GM12878 (cell line): ENCODE results near the gene RRAS.
"Not testable (repeated sequence)": the region's sequence is repeated elsewhere in the genome, so short reads cannot be mapped to it uniquely, and the experiment has no call there.

Source experiments
- CBFB ChIP-seq: IDR thresholded peaks from 2 replicates; pipeline ENCODE4 v1.6.1; 2016; ENCODE audit warnings: antibody characterized with exemption, low read depth
- CBX3 ChIP-seq: fragments of 200-600 bp; sonication (generic); IDR thresholded peaks from 2 replicates; pipeline ENCODE4 v1.6.1; 2016; ENCODE audit warnings: low read depth, borderline replicate concordance
- EP300 ChIP-seq, 2 experiments: fragments of 150-350 bp in 1 of 2; IDR thresholded peaks; 2 replicates each; pipeline ENCODE4 v1.6.1; 2011 to 2012; ENCODE audit warnings: low read depth in 2 of 2, low read length in 2 of 2, borderline replicate concordance in 1 of 2, improper control_type of control experiment in 1 of 2, inconsistent platforms in 1 of 2; ENCODE audit not compliant: control insufficient read depth in 1 of 2
- JUNB ChIP-seq: IDR thresholded peaks from 2 replicates; pipeline ENCODE4 v1.6.1; 2016; ENCODE audit warnings: antibody characterized with exemption, mild to moderate bottlenecking
- POLR2AphosphoS2 ChIP-seq: IDR thresholded peaks from 2 replicates; pipeline ENCODE4 v1.6.1; 2011; ENCODE audit warnings: low read depth, mild to moderate bottlenecking, low read length, improper control_type of control experiment, moderate library complexity
- POLR2AphosphoS5 ChIP-seq: IDR thresholded peaks from 2 replicates; pipeline ENCODE4 v1.6.1; 2011; ENCODE audit warnings: mild to moderate bottlenecking, low read length, inconsistent platforms
- RFX5 ChIP-seq: IDR thresholded peaks from 2 replicates; pipeline ENCODE4 v1.6.1; 2011; ENCODE audit warnings: low read depth, low read length, improper control_type of control experiment
- SIN3A ChIP-seq: IDR thresholded peaks from 2 replicates; pipeline ENCODE4 v1.6.1; 2012; ENCODE audit warnings: low read depth, low read length, improper control_type of control experiment
- SMC3 ChIP-seq: IDR thresholded peaks from 2 replicates; pipeline ENCODE4 v1.6.1; 2011; ENCODE audit warnings: low read length, improper control_type of control experiment, borderline replicate concordance
- TAF1 ChIP-seq: IDR thresholded peaks from 2 replicates; pipeline ENCODE4 v1.6.1; 2011; ENCODE audit warnings: mild to moderate bottlenecking, low read depth, low read length, borderline replicate concordance
- TF ChIP-seq, protein P1 (sequence below), 3 experiments: IDR thresholded peaks in 2 of 3; conservative IDR thresholded peaks in 1 of 3; 2 replicates each; pipeline ENCODE4 v1.5.1; 2011; ENCODE audit warnings: low read depth in 3 of 3, low read length in 3 of 3, mild to moderate bottlenecking in 3 of 3, control low read depth in 2 of 3, moderate library complexity in 2 of 3, inconsistent platforms in 1 of 3, mixed read lengths in 1 of 3; ENCODE audit not compliant: control insufficient read depth in 2 of 3, insufficient read depth in 1 of 3; ENCODE audit errors: extremely low read depth in 1 of 3

- TF ChIP-seq, protein P1, sequence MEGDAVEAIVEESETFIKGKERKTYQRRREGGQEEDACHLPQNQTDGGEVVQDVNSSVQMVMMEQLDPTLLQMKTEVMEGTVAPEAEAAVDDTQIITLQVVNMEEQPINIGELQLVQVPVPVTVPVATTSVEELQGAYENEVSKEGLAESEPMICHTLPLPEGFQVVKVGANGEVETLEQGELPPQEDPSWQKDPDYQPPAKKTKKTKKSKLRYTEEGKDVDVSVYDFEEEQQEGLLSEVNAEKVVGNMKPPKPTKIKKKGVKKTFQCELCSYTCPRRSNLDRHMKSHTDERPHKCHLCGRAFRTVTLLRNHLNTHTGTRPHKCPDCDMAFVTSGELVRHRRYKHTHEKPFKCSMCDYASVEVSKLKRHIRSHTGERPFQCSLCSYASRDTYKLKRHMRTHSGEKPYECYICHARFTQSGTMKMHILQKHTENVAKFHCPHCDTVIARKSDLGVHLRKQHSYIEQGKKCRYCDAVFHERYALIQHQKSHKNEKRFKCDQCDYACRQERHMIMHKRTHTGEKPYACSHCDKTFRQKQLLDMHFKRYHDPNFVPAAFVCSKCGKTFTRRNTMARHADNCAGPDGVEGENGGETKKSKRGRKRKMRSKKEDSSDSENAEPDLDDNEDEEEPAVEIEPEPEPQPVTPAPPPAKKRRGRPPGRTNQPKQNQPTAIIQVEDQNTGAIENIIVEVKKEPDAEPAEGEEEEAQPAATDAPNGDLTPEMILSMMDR (IDR thresholded peaks at IDR 0.05 in 2 of 3, conservative IDR thresholded peaks at IDR 0.05 in 1 of 3; ENCODE audit: control insufficient read depth in 2 of 3, extremely low read depth in 1 of 3, insufficient read depth in 1 of 3, low read depth in 3 of 3, low read length in 3 of 3): not testable (repeated sequence)
- not testable (repeated sequence) for TF ChIP-seq EP300 (IDR thresholded peaks at IDR 0.05; ENCODE audit: borderline replicate concordance in 1 of 2, control insufficient read depth in 1 of 2, low read depth in 2 of 2, low read length in 2 of 2); JUNB; POLR2AphosphoS5; SIN3A; RFX5; POLR2AphosphoS2; TAF1; SMC3; CBFB; CBX3
These were observed 6.7 kb downstream of the RRAS start for GRCh38 chr19:49633273-49633672.
